ENCODE data around the gene FSIP2. TPM values are rescaled to one million over a fixed set of nuclear protein-coding genes. Genes with fewer than 3 reads are reported as not detected.

The FSIP2 gene
- total RNA-seq, 1 donor from 2014 or later = 0.29 TPM

GRCh38 chr2:185782223-185782769 lies 43.7 kb downstream of the FSIP2 start:
- Histone ChIP-seq H3K36me3 (no peaks in the 10 kb centered on the region), H3K27me3 (no peaks in the 10 kb centered on the region), H3K4me1 (no peaks in the 10 kb centered on the region), H3K27ac (no peak overlapping the region), H3K4me3 (no peak overlapping the region), H3K9me3 (no peaks in the 10 kb centered on the region)
- intact Hi-C loops (cut with DNase I) = no loop called here
- ATAC-seq (no peak), DNase-seq (no peak)
- TF ChIP-seq CTCF (IDR thresholded peaks at IDR 0.05) = no peak

- H3K9me3 ChIP-seq = no peaks in the 10 kb centered on the region
- DNase-seq (no peak), ATAC-seq (no peak)
- no peaks in the 10 kb centered on the region for H3K27me3 ChIP-seq
- TF ChIP-seq CTCF (IDR thresholded peaks at IDR 0.05) = no peak
- H3K4me3 ChIP-seq = no peak overlapping the region
- H3K4me1 ChIP-seq = no peaks in the 10 kb centered on the region
- H3K27ac ChIP-seq = no peak overlapping the region
- H3K36me3 ChIP-seq = no peaks in the 10 kb centered on the region
- intact Hi-C loops (cut with DNase I) = no loop called here
Measured at GRCh38 chr2:185785156-185785555, 46.6 kb downstream of the FSIP2 start.

- H3K27me3 ChIP-seq = no peaks in the 10 kb centered on the region
- DNase-seq (no peak), ATAC-seq (no peak)
- H3K4me1 ChIP-seq = no peaks in the 10 kb centered on the region
- H3K27ac ChIP-seq = no peak overlapping the region
- H3K9me3 ChIP-seq = no peaks in the 10 kb centered on the region
- intact Hi-C loops (cut with DNase I) = no loop called here
- no peak overlapping the region for H3K4me3 ChIP-seq
- no peak for TF ChIP-seq CTCF (IDR thresholded peaks at IDR 0.05)
- H3K36me3 ChIP-seq = no peaks in the 10 kb centered on the region
Measured at GRCh38 chr2:185785851-185786473, 47.4 kb downstream of the FSIP2 start.

- intact Hi-C loops (cut with DNase I) = no loop called here
- H3K9me3 ChIP-seq = no peaks in the 10 kb centered on the region
- no peak for TF ChIP-seq CTCF (IDR thresholded peaks at IDR 0.05)
- no peaks in the 10 kb centered on the region for H3K4me1 ChIP-seq
- H3K36me3 ChIP-seq = no peaks in the 10 kb centered on the region
- DNase-seq (no peak), ATAC-seq (no peak)
- H3K4me3 ChIP-seq = no peak overlapping the region
- no peaks in the 10 kb centered on the region for H3K27me3 ChIP-seq
- no peak overlapping the region for H3K27ac ChIP-seq
Measured at GRCh38 chr2:185787227-185788145, 48.9 kb downstream of the FSIP2 start.

GRCh38 chr2:185790361-185790760 lies 51.8 kb downstream of the FSIP2 start:
- Histone ChIP-seq H3K36me3 (no peaks in the 10 kb centered on the region), H3K4me3 (no peak overlapping the region), H3K27me3 (no peaks in the 10 kb centered on the region), H3K4me1 (no peaks in the 10 kb centered on the region), H3K9me3 (no peaks in the 10 kb centered on the region), H3K27ac (no peak overlapping the region)
- intact Hi-C loops (cut with DNase I) = no loop called here
- no peak for ATAC-seq
- no peak for DNase-seq
- TF ChIP-seq CTCF (IDR thresholded peaks at IDR 0.05) = no peak

All from upper lobe of right lung (tissue), 1 donor.